Sigmoid colon (tissue), 7 donors: Measurements from ENCODE around the gene YAP1. TPM values are rescaled to one million over a fixed set of nuclear protein-coding genes. Genes with fewer than 3 reads are reported as not detected.

Source experiments
- DNase-seq: peaks from one replicate; pipeline ENCODE4 v3.0.0-alpha.2; 2019
- H3K27ac ChIP-seq, 4 donors: fragments of 200-600 bp; sonication (generic); one replicate each; pipeline ENCODE4 v1.5.1; 2016 to 2019; ENCODE audit warnings: mild to moderate bottlenecking in 1 of 4
- H3K27me3 ChIP-seq, 3 donors: fragments of 200-600 bp; sonication (generic); one replicate each; pipeline ENCODE4 v1.5.1; 2019; ENCODE audit warnings: mild to moderate bottlenecking in 1 of 3
- H3K36me3 ChIP-seq, 4 donors: fragments of 200-600 bp; sonication (generic); one replicate each; pipeline ENCODE4 v1.5.1; 2016 to 2019
- H3K4me1 ChIP-seq, 4 donors: fragments of 200-600 bp; sonication (generic); one replicate each; pipeline ENCODE4 v1.5.1; 2017 to 2019
- H3K4me3 ChIP-seq, 4 donors: fragments of 200-600 bp; sonication (generic); one replicate each; pipeline ENCODE4 v1.5.1; 2017 to 2019; ENCODE audit warnings: mild to moderate bottlenecking in 2 of 4, moderate library complexity in 1 of 4
- H3K9me3 ChIP-seq, 4 donors: fragments of 200-600 bp in 3 of 4; sonication (generic) in 3 of 4; one replicate each; pipeline versions ENCODE4 v1.5.1 to v1.6.1; 2013 to 2019
- CTCF ChIP-seq, 4 experiments: fragments of 450-650 bp in 3 of 4; fragments of 200-600 bp in 1 of 4; IDR thresholded peaks; one replicate each; pipeline ENCODE4 v1.5.1; 2016 to 2019; ENCODE audit warnings: antibody characterized with exemption in 4 of 4, mild to moderate bottlenecking in 3 of 4, moderate library complexity in 2 of 4
- EP300 ChIP-seq, 4 donors: sonication (generic); formaldehyde crosslinking; IDR thresholded peaks; one replicate each; pipeline ENCODE4 v1.6.1; 2017; ENCODE audit warnings: antibody characterized with exemption in 4 of 4
- POLR2A ChIP-seq, 2 donors: fragments of 450-650 bp; IDR thresholded peaks; one replicate each; pipeline ENCODE4 v1.6.1; 2016; ENCODE audit warnings: antibody characterized with exemption in 2 of 2, mild to moderate bottlenecking in 2 of 2, moderate library complexity in 2 of 2
- POLR2AphosphoS5 ChIP-seq, 4 donors: sonication (generic); formaldehyde crosslinking; IDR thresholded peaks; one replicate each; pipeline ENCODE4 v1.6.1; 2017; ENCODE audit warnings: antibody characterized with exemption in 4 of 4
- WGBS, 2 donors: extraction: QIAGEN DNeasy Blood & Tissue Kit; methylation state at CpG; one replicate each; pipeline ENCODE4 v1.1.7; 2013; 5-methylcytosine and 5-hydroxymethylcytosine counted together
- intact Hi-C: fragments of 100-400 bp; cut with DNase I; formaldehyde crosslinking; loops from one replicate; pipeline ENCODE4 v1.15.1; 2023
- polyA plus RNA-seq, 3 donors: library from polyadenylated mRNA; stranded (reverse); fragments of 200-250 nt; gene quantifications; one replicate each; pipeline ENCODE4 v1.2.3, GENCODE V29; 2013
- total RNA-seq, 4 donors: library from RNA; depleted of rRNA; stranded (reverse); fragments of >200 nt; gene quantifications; one replicate each; pipeline ENCODE4 v1.1.0, GENCODE V29; 2016
- donor health status: healthy with polysubstance abuse.
- donor health status: Bipolar disorder and iron deficiency.
- donor health status: healthy.

The YAP1 gene
- total and polyA plus RNA-seq, 7 donors: 12.0 to 239 (median 159) TPM

- H3K36me3 ChIP-seq: no peaks in the 10 kb centered on the region
- H3K9me3 ChIP-seq: peaks cover 0 to 12% (median 5%) of the 10 kb centered on the region in 4 donors
- no peaks in the 10 kb centered on the region for H3K27me3 ChIP-seq
- TF ChIP-seq POLR2A (IDR thresholded peaks at IDR 0.05) (no peak), EP300 (IDR thresholded peaks at IDR 0.05) (no peak), CTCF (IDR thresholded peaks at IDR 0.05) (no peak), POLR2AphosphoS5 (IDR thresholded peaks at IDR 0.05) (no peak)
- no peak for DNase-seq
- WGBS, 2 donors: 0% methylated on average over 1 of the region's 1 CpG
- no peak overlapping the region for H3K27ac ChIP-seq
- no peaks in the 10 kb centered on the region for H3K4me1 ChIP-seq
- H3K4me3 ChIP-seq: no peak overlapping the region
- intact Hi-C loops: no loop called here
Observed at GRCh38 chr11:102070766-102071165, 39.5 kb upstream of the YAP1 start.

- Histone ChIP-seq H3K36me3 (no peaks in the 10 kb centered on the region), H3K4me3 (no peak overlapping the region), H3K9me3 (peaks cover 0 to 12% (median 5%) of the 10 kb centered on the region in 4 donors), H3K27ac (no peak overlapping the region), H3K27me3 (no peaks in the 10 kb centered on the region), H3K4me1 (no peaks in the 10 kb centered on the region)
- DNase-seq: no peak
- intact Hi-C loops: no loop called here
- WGBS, 2 donors: 82 to 84% methylated on average over 1 of the region's 1 CpG
- no peak for TF ChIP-seq EP300 (IDR thresholded peaks at IDR 0.05)
- no peak for TF ChIP-seq POLR2A (IDR thresholded peaks at IDR 0.05)
- no peak for TF ChIP-seq POLR2AphosphoS5 (IDR thresholded peaks at IDR 0.05)
- no peak for TF ChIP-seq CTCF (IDR thresholded peaks at IDR 0.05)
Observed at GRCh38 chr11:102071497-102072472, 38.5 kb upstream of the YAP1 start.

- no peaks in the 10 kb centered on the region for H3K4me1 ChIP-seq
- no peaks in the 10 kb centered on the region for H3K27me3 ChIP-seq
- H3K9me3 ChIP-seq: peaks cover 0 to 12% (median 5%) of the 10 kb centered on the region in 4 donors
- H3K27ac ChIP-seq: no peak overlapping the region
- DNase-seq: no peak
- WGBS, 2 donors: 93% methylated on average over 2 of the region's 2 CpGs
- intact Hi-C loops: no loop called here
- H3K4me3 ChIP-seq: no peak overlapping the region
- no peaks in the 10 kb centered on the region for H3K36me3 ChIP-seq
- no peak for TF ChIP-seq POLR2AphosphoS5 (IDR thresholded peaks at IDR 0.05)
- no peak for TF ChIP-seq CTCF (IDR thresholded peaks at IDR 0.05)
- TF ChIP-seq POLR2A (IDR thresholded peaks at IDR 0.05): no peak
- TF ChIP-seq EP300 (IDR thresholded peaks at IDR 0.05): no peak
Observed at GRCh38 chr11:102073253-102073652, 37.0 kb upstream of the YAP1 start.

- H3K27me3 ChIP-seq: no peaks in the 10 kb centered on the region
- TF ChIP-seq POLR2A (IDR thresholded peaks at IDR 0.05): no peak
- no peak for TF ChIP-seq CTCF (IDR thresholded peaks at IDR 0.05)
- TF ChIP-seq EP300 (IDR thresholded peaks at IDR 0.05): no peak
- no peak for TF ChIP-seq POLR2AphosphoS5 (IDR thresholded peaks at IDR 0.05)
- DNase-seq: no peak
- no peak overlapping the region for H3K4me3 ChIP-seq
- no peaks in the 10 kb centered on the region for H3K9me3 ChIP-seq
- H3K4me1 ChIP-seq: no peaks in the 10 kb centered on the region
- no peaks in the 10 kb centered on the region for H3K36me3 ChIP-seq
- H3K27ac ChIP-seq: no peak overlapping the region
- intact Hi-C loops: no loop called here
Observed at GRCh38 chr11:102079625-102080024, 30.6 kb upstream of the YAP1 start.
